GM19239 (cell line): ENCODE data around the gene CD27.
A peak's percentile ranks its signal among the peaks of the same experiment; 100 is the strongest.

ENCODE experiments used
- DNase-seq: peaks from one replicate; pipeline ENCODE4 v3.0.0; 2011; ENCODE audit warnings: low spot score; ENCODE audit not compliant: insufficient read length
- FAIRE-seq: peaks from 2 replicates; lab custom pipeline; 2011; peaks lifted over from hg19 to GRCh38; lab: Jason Lieb, UNC

The CD27 gene

GRCh38 chr12:6432991-6433390 is 11.8 kb upstream of the CD27 start:
- no peak for DNase-seq
- FAIRE-seq = peak; percentile 72

DNA sequence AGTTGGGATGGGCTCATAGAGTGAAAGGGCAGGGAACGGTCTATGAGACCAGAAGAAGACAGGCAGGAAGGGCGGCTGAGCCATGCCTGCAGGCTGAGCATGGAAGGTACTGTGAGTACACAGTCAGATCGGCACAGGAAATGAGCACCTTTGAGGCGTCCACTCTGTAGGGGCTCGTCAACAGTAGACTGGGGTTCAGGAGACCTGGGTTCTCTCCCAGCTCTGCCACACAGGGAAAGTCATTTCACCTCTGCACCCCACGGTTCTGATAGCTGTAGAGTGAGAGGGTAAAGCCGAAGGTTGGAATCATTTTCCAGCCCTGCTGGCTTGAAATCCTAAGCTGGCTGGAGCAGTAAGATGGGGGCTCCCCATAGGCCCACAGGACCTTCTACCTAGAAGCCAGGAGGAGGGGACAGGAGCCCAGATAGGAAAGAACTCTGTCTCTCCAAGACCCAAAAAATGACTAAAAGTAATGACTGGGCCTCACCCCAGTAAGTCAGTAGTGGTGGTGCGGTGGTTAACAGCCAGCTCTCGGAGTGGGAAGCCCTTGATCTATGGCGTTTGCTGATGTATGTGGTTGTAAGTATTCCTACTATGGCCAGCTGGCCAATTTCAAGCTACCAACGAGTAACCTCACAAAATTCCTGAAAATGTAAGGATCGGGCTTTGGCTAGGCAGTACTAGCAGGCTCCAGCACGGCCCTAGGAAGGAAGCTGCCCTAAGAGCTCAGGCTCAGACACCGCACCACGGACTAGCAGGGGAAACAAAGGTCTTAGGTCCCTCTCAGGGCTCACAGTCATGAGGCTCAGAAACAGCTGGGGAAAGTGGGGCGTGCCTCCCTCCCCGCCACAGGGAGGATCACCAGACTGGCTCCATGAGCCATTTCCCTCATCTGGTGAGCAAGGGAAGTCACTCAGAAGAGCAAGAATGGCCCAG is 10.3 kb upstream of the CD27 start:
- no peak for FAIRE-seq
- no peak for DNase-seq

DNA sequence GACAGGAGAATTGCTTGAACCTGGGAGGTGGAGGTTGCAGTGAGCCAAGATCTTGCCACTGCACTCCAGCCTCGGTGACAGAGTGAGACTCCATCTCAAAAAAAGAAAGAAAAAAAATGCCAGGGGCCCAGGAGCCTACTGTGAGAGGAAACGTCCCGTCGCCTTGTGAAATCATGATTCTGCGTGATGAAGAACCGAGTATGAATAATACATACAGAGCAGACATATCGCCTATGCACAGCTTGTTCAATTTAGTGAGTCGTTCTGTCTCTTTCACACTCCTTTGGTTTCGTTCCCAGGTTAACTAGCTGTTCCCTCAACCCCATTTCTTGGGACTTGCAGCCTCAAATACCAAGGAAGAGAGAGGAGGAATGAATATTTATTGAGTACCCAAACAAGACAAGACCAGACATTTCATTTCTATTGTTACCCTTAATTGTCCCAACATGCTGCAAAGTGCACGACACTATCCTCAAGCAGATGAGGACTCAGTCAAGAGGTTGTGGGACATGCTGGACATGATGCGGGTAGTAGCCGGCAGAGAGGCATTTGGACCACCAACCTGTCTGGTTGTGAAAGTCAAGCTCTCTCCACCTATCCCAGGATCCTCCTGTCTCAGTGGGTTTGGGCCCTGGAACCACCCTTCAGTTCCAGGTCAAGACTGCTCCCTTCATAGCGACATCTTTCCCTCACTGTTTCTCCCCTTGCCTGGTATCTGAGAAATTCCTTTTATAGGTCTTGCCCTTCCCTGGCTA is 8.6 kb upstream of the CD27 start:
- DNase-seq = no peak
- no peak for FAIRE-seq

DNA sequence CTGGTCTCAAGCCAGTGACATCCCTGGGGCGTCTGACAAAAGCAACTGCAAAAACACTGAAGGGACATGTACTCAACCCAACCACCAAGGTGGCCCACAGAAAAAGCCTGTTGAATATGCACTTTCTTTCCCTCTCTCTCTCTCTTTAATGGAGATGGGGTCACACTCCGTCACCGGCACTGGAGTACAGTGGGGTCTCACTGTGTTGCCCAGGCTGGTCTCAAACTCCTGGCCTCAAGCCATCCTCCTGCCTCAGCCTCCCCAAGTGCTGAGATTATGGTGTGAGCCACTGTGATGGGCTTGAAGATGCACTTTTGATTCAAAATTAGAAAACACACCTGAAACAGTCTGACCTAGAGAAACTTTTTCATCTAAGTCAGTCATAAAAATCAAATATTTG is 7.2 kb upstream of the CD27 start:
- DNase-seq (no peak), FAIRE-seq (no peak)

GRCh38 chr12:6438345-6438744 is 6.4 kb upstream of the CD27 start:
- DNase-seq = no peak
- no peak for FAIRE-seq

DNA sequence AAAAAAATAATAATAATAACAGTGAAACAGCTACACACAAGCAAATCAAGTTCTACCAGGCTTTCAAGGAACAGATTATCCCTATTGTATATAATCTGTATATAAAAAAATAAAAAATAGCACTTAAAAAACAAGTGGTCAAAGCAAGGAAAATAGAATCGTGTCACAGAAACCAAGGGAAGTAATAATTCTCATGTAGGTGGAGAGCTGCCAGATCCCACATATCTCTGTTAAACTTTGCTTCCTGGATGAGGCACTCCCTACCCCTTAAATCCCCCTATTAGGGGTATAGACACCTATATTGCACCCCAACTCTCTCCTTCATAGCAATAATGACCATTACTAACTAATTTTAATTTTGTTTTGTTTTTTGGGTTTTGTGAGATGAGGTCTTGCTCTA is 4.4 kb upstream of the CD27 start:
- FAIRE-seq = no peak
- no peak for DNase-seq

GRCh38 chr12:6442836-6443235 is 1.9 kb upstream of the CD27 start:
- no peak for FAIRE-seq

DNA sequence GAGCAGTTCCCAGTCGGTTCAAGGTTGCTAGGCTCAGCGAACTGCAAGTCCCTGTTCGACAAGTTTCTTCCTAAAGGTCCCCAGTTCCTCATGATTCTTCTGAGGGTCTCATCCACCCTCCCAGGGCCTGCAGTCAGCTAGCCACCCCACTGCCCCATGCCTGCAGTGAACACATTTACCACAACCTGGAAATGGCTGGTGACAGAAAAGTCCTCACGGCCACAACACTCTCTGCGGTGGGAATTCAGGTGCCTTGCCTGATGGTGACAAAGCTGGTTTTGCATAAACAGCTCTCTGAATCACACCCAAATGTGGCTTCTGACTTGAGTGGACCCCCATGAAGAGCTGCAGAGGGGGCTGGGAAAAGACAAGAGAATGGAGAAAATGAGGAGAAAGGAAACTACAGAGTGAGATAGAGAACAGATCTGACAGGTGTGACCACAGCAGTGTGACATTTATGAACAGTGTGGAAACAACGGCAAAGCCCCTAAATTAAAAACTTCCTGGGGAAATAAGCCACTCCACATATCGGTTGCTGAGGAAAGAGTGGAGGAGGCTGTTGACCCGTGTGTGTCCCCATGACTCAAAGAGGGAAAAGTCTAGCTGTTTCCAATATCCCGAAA is 1.3 kb upstream of the CD27 start:
- peak; percentile 99 for FAIRE-seq

More at GRCh38 chr12:6442836-6443235, 1.9 kb upstream of the CD27 start:
- DNase-seq = no peak

DNA sequence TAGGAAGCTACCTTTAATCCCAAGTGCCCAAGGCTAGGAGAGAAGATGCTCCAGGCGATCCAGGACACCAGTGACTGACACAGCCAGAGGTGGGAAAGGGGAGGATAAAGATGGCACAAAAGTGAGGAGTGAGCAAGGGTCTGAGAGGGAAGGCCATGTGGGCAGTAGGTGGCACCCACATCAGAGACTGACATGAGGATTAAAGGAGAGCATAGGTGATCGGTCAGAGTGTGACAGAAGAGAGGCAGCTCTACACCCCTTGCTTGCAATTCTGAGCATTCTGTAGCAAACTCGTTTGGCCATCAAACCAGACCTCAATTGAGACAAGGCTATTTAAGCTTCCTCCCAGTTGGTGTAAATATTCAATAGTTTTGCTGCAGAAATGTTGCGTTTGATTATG is 724 bp upstream of the CD27 start:
- FAIRE-seq = no peak
- no peak for DNase-seq

More for the DNA sequence above, 1.3 kb upstream of the CD27 start:
- DNase-seq = no peak

- no peak for DNase-seq
- FAIRE-seq = no peak
Measured at GRCh38 chr12:6450091-6450868, 5.5 kb downstream of the CD27 start.

- FAIRE-seq (no peak), DNase-seq (no peak)
Measured at GRCh38 chr12:6450869-6451347, 6.2 kb downstream of the CD27 start.

- FAIRE-seq = peak; percentile 98
- peak; percentile 76 for DNase-seq
Measured at GRCh38 chr12:6451348-6452244, 6.8 kb downstream of the CD27 start, which contains the start of gene TAPBPL. Gene TAPBPL, plus strand, starts transcription at chr12:6452042. Its CDS starts 207 bp downstream, at chr12:6452249.

- FAIRE-seq (no peak), DNase-seq (no peak)
Measured at GRCh38 chr12:6452245-6452943, 7.6 kb downstream of the CD27 start.

DNA sequence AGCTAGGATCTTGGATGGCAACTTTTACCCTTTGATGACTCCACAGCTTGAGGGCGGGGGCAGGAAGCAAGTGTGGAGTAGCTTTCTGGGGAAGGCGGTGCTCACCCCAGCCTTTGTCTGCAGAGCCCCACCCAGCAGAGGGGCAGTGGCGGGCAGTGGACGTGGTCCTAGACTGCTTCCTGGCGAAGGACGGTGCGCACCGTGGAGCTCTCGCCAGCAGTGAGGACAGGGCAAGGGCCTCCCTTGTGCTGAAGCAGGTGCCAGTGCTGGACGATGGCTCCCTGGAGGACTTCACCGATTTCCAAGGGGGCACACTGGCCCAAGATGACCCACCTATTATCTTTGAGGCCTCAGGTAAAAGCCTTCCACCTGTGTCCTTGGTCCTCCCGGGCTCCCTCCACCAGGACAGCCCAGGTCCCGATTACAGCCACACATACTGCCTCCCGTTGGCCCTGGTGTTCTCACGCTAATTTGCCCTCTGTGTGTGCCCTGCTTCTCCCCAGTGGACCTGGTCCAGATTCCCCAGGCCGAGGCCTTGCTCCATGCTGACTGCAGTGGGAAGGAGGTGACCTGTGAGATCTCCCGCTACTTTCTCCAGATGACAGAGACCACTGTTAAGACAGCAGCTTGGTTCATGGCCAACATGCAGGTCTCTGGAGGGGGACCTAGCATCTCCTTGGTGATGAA is 8.3 kb downstream of the CD27 start:
- no peak for FAIRE-seq
- DNase-seq = no peak

DNA sequence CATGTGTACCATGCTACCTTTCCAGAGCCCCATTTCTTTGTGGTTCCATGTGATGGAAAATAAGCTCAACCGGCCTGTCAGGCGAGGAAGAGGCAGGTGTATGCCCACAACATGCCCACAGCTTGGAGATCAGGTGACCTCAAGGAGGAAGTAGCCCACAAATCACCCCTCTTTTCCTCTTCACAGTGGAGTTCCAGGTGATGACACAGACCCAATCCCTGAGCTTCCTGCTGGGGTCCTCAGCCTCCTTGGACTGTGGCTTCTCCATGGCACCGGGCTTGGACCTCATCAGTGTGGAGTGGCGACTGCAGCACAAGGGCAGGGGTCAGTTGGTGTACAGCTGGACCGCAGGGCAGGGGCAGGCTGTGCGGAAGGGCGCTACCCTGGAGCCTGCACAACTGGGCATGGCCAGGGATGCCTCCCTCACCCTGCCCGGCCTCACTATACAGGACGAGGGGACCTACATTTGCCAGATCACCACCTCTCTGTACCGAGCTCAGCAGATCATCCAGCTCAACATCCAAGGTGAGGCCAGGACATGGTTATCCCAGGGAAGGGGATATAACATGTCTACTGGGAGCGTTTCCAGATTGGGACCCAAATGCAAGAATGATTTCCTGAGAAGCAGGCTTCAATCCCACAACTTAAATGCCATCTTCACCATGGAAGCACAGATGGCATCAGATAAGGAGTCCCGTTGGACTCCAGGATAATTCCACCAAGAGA is 12.6 kb downstream of the CD27 start:
- FAIRE-seq = no peak

DNA sequence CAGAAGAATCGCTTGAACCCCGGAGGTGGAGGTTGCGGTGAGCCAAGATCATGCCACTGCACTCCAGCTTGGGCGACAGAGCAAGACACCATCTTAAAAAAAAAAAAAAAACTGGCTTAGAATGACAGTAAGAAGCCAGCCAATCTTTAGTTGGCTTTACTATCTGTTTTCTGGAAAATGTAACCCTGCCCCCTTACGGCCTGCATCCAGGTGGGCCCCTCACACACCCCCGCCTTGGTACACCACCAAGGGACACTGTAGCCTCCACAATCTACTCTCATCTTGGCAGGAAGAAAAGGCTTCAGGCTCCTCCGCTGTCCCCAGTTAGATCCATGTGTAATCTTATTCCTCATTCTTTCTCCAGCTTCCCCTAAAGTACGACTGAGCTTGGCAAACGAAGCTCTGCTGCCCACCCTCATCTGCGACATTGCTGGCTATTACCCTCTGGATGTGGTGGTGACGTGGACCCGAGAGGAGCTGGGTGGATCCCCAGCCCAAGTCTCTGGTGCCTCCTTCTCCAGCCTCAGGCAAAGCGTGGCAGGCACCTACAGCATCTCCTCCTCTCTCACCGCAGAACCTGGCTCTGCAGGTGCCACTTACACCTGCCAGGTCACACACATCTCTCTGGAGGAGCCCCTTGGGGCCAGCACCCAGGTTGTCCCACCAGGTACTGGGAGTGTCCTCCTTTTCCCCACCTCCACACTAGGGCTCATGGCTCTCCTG is 13.7 kb downstream of the CD27 start:
- DNase-seq (no peak), FAIRE-seq (no peak)

More for the DNA sequence above, 12.6 kb downstream of the CD27 start:
- no peak for DNase-seq

- FAIRE-seq (no peak), DNase-seq (no peak)
Measured at GRCh38 chr12:6459004-6459337, 14.2 kb downstream of the CD27 start.
